ENCODE measurements around the gene KIF1A.
"Not testable (repeated sequence)": the region's sequence is repeated elsewhere in the genome, so short reads cannot be mapped to it uniquely, and the experiment has no call there.

Gene KIF1A

DNA sequence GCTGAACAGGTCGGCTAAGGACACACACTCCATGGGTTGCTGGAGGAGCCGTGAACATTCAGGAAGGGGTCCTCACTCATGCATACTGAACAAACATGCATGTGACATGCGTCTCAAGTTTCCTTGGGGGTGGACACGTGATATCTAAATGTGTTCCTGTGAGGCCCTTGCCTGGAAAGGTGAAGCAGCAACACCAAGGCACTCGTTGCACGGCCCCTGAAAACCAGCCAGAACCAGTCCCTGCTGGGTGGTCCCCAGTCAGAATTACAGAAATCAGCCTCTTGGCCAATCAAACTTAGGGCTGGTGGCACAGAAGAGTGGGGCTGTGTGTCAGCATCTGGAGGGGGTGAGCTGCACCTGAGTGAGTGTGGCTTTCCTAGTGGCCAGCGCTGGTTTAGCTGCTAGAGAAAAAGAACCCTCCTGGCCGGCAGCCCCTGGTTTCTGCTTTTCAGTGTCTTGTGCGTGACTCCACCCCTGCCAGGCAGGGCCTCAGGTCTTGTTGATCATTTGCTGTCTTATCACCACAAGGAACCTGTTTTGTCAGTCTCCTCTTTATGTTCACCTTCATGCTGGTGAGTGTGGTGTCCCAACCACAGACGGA lies 134.1 kb downstream of the KIF1A start:
- H3F3A ChIP-seq (ENCODE audit: low read depth): no peaks in the 10 kb centered on the region
- H3K79me2 ChIP-seq (ENCODE audit: insufficient read depth, low read length): no peaks in the 10 kb centered on the region
- no peaks in the 10 kb centered on the region for H3K36me3 ChIP-seq (ENCODE audit: insufficient read depth, low read length)
- no peaks in the 10 kb centered on the region for H3K9me2 ChIP-seq (replicated peaks; ENCODE audit: low read depth, low read length)
- H3K4me3 ChIP-seq (ENCODE audit: low read length, poor library complexity, severe bottlenecking): no peak overlapping the region
- H3K27me3 ChIP-seq (ENCODE audit: insufficient read depth, low read length, poor library complexity, severe bottlenecking): no peaks in the 10 kb centered on the region
- H3K4me1 ChIP-seq (ENCODE audit: insufficient read depth, low read length, poor library complexity, severe bottlenecking): no peaks in the 10 kb centered on the region
- no peaks in the 10 kb centered on the region for H4K20me1 ChIP-seq (ENCODE audit: insufficient read depth, low read length, poor library complexity, severe bottlenecking)
- no peak overlapping the region for H2AFZ ChIP-seq (ENCODE audit: low read length)
- no peak overlapping the region for H3K9ac ChIP-seq (ENCODE audit: low read depth, low read length, poor library complexity, severe bottlenecking)
- H3K4me2 ChIP-seq (ENCODE audit: low read depth, low read length, poor library complexity, severe bottlenecking): no peak overlapping the region
- no peaks in the 10 kb centered on the region for H3K9me3 ChIP-seq (ENCODE audit: insufficient read depth, low read depth, low read length)
- no peak for TF ChIP-seq EZH2phosphoT487 (IDR thresholded peaks at IDR 0.05; ENCODE audit: borderline replicate concordance)
- TF ChIP-seq, protein P1, sequence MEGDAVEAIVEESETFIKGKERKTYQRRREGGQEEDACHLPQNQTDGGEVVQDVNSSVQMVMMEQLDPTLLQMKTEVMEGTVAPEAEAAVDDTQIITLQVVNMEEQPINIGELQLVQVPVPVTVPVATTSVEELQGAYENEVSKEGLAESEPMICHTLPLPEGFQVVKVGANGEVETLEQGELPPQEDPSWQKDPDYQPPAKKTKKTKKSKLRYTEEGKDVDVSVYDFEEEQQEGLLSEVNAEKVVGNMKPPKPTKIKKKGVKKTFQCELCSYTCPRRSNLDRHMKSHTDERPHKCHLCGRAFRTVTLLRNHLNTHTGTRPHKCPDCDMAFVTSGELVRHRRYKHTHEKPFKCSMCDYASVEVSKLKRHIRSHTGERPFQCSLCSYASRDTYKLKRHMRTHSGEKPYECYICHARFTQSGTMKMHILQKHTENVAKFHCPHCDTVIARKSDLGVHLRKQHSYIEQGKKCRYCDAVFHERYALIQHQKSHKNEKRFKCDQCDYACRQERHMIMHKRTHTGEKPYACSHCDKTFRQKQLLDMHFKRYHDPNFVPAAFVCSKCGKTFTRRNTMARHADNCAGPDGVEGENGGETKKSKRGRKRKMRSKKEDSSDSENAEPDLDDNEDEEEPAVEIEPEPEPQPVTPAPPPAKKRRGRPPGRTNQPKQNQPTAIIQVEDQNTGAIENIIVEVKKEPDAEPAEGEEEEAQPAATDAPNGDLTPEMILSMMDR (conservative IDR thresholded peaks at IDR 0.05; ENCODE audit: low read length): no peak

DNA sequence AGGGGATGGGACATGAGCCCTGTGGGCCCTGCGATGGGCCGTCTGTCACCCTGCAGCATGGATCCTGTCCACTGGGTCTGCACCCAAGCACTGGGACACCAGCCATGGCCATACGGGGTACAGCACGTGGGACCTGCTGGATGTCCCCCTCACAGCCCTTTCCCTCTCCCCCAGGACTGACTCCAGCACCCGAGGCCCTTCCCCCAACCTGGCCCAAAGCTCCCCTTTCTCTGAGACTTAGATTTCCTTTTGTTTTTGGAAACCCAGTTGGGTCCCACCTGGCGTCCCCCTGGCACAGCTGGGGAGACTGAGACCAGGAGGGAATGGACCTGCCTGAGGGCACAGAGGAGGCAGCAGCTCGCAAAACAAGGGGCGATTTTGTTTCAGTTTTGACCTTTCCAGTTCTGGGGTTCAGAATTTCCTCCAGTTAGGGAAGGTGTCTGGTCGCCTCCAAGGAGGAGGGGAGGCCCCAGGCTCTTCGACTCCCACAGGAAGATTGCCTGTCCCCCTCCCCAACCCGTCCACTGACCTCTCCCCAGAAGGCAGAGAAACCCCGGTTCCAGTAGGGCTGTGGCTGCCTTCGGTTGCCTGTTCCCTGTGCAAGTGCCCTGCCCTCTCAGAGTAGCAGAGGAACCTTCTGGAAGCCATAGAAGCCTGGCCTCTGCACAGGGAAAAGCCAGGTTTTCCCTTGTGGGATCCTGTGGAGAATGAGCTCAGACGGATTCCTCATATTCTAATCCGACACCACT lies 135.9 kb downstream of the KIF1A start:
- H3K4me2 ChIP-seq (ENCODE audit: low read depth, low read length, poor library complexity, severe bottlenecking); H3K9ac ChIP-seq (ENCODE audit: low read depth, low read length, poor library complexity, severe bottlenecking); H3K4me1 ChIP-seq (ENCODE audit: insufficient read depth, low read length, poor library complexity, severe bottlenecking); H4K20me1 ChIP-seq (ENCODE audit: insufficient read depth, low read length, poor library complexity, severe bottlenecking); H3F3A ChIP-seq (ENCODE audit: low read depth); H3K4me3 ChIP-seq (ENCODE audit: low read length, poor library complexity, severe bottlenecking); H3K36me3 ChIP-seq (ENCODE audit: insufficient read depth, low read length); H3K27me3 ChIP-seq (ENCODE audit: insufficient read depth, low read length, poor library complexity, severe bottlenecking); H3K79me2 ChIP-seq (ENCODE audit: insufficient read depth, low read length); H3K9me2 ChIP-seq (replicated peaks; ENCODE audit: low read depth, low read length); H2AFZ ChIP-seq (ENCODE audit: low read length); H3K9me3 ChIP-seq (ENCODE audit: insufficient read depth, low read depth, low read length): not testable (repeated sequence)

DNA sequence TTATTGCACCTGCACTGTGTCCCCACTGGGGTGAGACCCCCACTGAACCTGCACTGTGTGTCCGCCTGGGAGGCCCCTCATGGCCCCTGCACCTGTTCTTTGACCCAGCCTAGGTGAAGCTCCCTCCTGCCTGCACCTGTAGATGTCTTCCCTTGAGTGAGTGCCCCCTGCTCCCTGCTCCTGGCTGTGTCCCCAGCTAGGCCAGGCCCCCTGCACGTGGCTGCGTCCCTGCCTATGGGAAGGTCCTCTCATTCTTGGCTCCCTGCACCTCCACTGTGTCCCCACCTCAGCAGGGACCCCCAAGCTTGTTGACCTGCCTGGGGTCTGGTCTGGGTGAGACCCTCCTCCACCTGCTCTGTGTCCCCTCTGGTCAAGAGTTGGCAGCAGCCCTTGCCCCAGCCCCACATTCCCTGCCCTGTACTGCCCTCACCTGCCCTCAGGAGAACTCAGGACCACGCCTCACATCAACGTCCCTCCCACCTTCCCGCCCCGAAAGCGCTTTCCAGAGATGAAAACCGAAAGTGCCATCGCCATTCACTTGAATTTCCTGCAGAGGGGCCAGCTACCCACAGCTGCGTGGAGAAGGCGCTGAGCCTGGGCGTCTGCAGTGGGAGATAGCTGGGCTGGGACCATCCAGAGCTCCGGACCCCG lies 136.6 kb downstream of the KIF1A start:
- not testable (repeated sequence) for H3K4me3 ChIP-seq (ENCODE audit: low read length, poor library complexity, severe bottlenecking); H3F3A ChIP-seq (ENCODE audit: low read depth); H3K9ac ChIP-seq (ENCODE audit: low read depth, low read length, poor library complexity, severe bottlenecking); H3K4me1 ChIP-seq (ENCODE audit: insufficient read depth, low read length, poor library complexity, severe bottlenecking); H3K79me2 ChIP-seq (ENCODE audit: insufficient read depth, low read length); H3K4me2 ChIP-seq (ENCODE audit: low read depth, low read length, poor library complexity, severe bottlenecking); H2AFZ ChIP-seq (ENCODE audit: low read length); H3K9me2 ChIP-seq (replicated peaks; ENCODE audit: low read depth, low read length); H3K36me3 ChIP-seq (ENCODE audit: insufficient read depth, low read length); H4K20me1 ChIP-seq (ENCODE audit: insufficient read depth, low read length, poor library complexity, severe bottlenecking); H3K9me3 ChIP-seq (ENCODE audit: insufficient read depth, low read depth, low read length); H3K27me3 ChIP-seq (ENCODE audit: insufficient read depth, low read length, poor library complexity, severe bottlenecking)

DNA sequence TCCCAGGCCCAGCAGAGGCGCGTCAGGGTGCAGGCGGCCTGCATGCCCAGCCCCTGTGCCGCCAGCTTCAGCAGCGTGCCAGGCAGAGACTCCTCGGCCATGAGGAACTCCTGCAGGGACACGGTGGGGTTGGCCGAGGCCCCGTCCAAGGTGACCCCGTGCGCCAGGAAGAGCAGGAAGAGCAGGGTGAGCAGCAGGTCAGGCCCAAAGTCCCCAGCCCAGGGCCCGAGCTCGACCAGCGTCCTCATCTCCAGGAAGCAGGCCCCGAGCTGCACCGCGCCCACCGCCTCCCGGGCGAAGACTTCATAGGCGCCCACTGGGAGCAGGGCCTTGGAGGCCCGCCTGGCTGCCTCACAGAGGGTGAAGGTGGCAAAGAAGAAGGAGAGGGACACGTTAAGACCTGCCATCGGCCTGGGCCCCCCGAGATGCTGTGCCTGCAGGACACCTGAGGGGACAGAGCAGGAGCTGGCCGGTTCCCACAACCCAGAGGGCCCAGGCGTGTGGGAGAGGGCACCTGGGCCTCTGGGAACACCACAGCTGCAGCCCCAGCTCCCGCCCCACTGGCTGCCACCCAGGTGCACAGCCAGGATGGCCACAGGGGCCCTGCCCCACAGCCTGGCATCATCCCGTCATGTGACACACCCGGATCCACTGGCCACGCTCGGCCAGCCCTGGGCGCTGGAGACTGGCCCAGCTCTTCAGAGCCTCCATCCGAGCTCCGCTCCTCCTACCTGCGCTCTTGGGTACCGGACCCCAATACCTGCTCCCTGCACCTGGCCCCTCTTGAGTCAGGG lies 137.4 kb downstream of the KIF1A start, which contains the start of gene AQP12B:
Gene AQP12B (minus strand): TSS at position 455 of the 794 bp plus-strand sequence. CDS start 48 bp downstream, at position 407.
- H3F3A ChIP-seq (ENCODE audit: low read depth); H3K4me1 ChIP-seq (ENCODE audit: insufficient read depth, low read length, poor library complexity, severe bottlenecking); H4K20me1 ChIP-seq (ENCODE audit: insufficient read depth, low read length, poor library complexity, severe bottlenecking); H3K79me2 ChIP-seq (ENCODE audit: insufficient read depth, low read length); H3K27me3 ChIP-seq (ENCODE audit: insufficient read depth, low read length, poor library complexity, severe bottlenecking); H3K9me3 ChIP-seq (ENCODE audit: insufficient read depth, low read depth, low read length); H3K9ac ChIP-seq (ENCODE audit: low read depth, low read length, poor library complexity, severe bottlenecking); H3K4me3 ChIP-seq (ENCODE audit: low read length, poor library complexity, severe bottlenecking); H3K4me2 ChIP-seq (ENCODE audit: low read depth, low read length, poor library complexity, severe bottlenecking); H3K9me2 ChIP-seq (replicated peaks; ENCODE audit: low read depth, low read length); H2AFZ ChIP-seq (ENCODE audit: low read length); H3K36me3 ChIP-seq (ENCODE audit: insufficient read depth, low read length): not testable (repeated sequence)

DNA sequence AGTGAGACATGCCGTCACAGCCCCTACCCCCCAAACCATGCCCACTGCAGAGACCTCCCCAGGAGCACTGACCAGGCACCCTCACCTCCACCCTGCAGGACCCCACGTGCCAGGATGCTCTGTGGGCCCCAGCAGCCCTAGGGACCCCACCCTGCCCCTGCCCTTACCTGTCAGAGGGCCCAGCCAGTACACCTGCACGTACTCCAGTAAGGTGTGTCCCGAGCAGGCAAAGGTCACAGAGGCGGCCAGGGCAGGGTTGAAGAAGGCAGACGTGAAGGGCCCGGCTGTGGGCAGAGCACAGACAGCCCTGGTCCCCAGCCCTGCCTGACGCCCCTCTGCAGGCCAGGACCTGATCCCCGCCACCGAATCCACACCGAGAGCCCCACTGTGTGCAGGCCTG lies 139.8 kb downstream of the KIF1A start:
- not testable (repeated sequence) for H2AFZ ChIP-seq (ENCODE audit: low read length); H3K9me2 ChIP-seq (replicated peaks; ENCODE audit: low read depth, low read length); H3K27me3 ChIP-seq (ENCODE audit: insufficient read depth, low read length, poor library complexity, severe bottlenecking); H3K4me3 ChIP-seq (ENCODE audit: low read length, poor library complexity, severe bottlenecking); H3K4me1 ChIP-seq (ENCODE audit: insufficient read depth, low read length, poor library complexity, severe bottlenecking); H3K36me3 ChIP-seq (ENCODE audit: insufficient read depth, low read length); H3K4me2 ChIP-seq (ENCODE audit: low read depth, low read length, poor library complexity, severe bottlenecking); H3K9ac ChIP-seq (ENCODE audit: low read depth, low read length, poor library complexity, severe bottlenecking); H3F3A ChIP-seq (ENCODE audit: low read depth); H3K9me3 ChIP-seq (ENCODE audit: insufficient read depth, low read depth, low read length); H4K20me1 ChIP-seq (ENCODE audit: insufficient read depth, low read length, poor library complexity, severe bottlenecking); H3K79me2 ChIP-seq (ENCODE audit: insufficient read depth, low read length)

DNA sequence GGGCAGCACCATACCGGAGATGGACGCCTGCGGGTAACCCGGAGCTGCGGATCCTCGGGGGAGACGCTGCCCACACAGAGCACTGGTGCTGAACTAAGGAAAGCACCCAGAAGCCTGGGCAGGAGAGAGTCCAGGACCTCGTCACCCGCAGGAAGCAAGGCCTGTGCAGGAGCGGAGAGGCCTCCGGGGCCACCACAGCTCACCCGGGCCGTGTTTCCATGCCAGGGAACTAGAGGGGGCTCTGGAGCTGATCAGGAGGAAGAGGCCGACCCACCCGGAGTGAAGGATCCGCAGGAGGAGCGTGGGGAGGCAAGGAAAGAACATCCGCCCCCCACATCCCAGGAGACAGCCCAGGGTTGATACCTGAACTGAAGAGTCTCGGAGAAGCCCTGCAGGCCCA lies 141.1 kb downstream of the KIF1A start:
- H3K9me3 ChIP-seq (ENCODE audit: insufficient read depth, low read depth, low read length); H3K4me1 ChIP-seq (ENCODE audit: insufficient read depth, low read length, poor library complexity, severe bottlenecking); H3K27me3 ChIP-seq (ENCODE audit: insufficient read depth, low read length, poor library complexity, severe bottlenecking); H3K4me2 ChIP-seq (ENCODE audit: low read depth, low read length, poor library complexity, severe bottlenecking); H4K20me1 ChIP-seq (ENCODE audit: insufficient read depth, low read length, poor library complexity, severe bottlenecking); H2AFZ ChIP-seq (ENCODE audit: low read length); H3K9me2 ChIP-seq (replicated peaks; ENCODE audit: low read depth, low read length); H3F3A ChIP-seq (ENCODE audit: low read depth); H3K36me3 ChIP-seq (ENCODE audit: insufficient read depth, low read length); H3K4me3 ChIP-seq (ENCODE audit: low read length, poor library complexity, severe bottlenecking); H3K9ac ChIP-seq (ENCODE audit: low read depth, low read length, poor library complexity, severe bottlenecking); H3K79me2 ChIP-seq (ENCODE audit: insufficient read depth, low read length): not testable (repeated sequence)
